Measurements from ENCODE around the gene GLCE.
"Not testable (repeated sequence)": the region's sequence is repeated elsewhere in the genome, so short reads cannot be mapped to it uniquely, and the experiment has no call there.

GLCE gene

DNA sequence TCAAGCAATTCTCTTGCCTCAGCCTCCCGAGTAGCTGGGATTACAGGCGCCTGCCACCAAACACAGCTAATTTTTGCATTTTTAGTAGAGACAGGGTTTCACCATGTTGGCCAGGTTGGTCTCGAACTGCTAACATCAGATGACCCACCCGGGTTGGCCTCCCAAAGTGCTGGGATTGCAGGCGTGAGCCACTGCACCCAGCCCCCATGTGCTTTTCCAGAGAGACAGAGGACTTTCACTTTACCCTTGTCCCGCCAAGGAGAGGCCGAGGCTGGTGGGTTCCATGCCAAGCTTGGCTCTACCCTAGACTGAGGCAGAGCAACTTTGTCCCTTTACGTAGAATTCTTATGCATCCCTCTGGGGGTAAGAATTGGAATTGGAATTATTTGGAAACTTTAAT, 140.7 kb downstream of the GLCE start:
- DNase-seq: not testable (repeated sequence)

GRCh38 chr15:69302087-69302486, 141.7 kb downstream of the GLCE start:
- DNase-seq: not testable (repeated sequence)

- no peak for DNase-seq
Observed at GRCh38 chr15:69302929-69303328, 142.5 kb downstream of the GLCE start.

- peak in 1 of 3 donors; percentile 28 for DNase-seq
Observed at GRCh38 chr15:69303337-69304181, 143.1 kb downstream of the GLCE start.

GRCh38 chr15:69304182-69304545, 143.7 kb downstream of the GLCE start:
- DNase-seq: peak; percentile 74 to 84 (median 82)

DNA sequence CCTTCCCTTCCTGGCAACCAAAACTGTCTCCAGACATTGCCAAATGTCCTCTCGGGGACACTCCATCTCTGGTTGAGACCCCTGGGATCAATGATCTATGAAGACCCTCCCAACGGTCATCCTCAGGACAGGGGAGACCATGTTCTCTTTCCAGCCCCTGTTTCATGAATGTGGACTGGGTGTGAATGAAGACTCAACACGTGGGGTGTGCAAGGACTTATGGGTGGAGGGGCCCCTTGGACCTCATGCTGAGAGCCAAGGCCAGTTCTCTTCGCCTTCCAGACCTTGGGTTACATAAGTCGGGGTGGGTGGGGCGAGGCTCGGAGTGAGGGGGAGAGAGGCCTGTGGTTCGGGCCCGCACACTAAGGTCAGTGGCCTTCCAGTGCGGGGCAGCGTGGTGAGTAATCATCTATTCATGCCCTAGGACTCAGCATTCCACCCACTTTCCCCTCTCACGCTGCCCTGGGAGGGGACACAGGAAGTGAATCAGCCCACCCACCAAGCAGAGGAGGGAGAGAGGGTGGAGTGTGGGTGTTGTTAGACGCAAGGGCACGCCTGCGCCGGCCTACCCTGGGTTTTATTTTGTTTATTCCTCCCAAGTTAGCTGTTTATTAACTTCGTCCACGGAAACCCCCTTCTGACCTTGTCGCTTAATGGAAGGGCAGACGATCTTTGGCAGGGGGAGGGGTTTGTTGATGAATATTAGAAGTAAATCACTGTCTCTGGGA, 144.9 kb downstream of the GLCE start:
- DNase-seq: peak; percentile 90 to 91 (median 91)

DNA sequence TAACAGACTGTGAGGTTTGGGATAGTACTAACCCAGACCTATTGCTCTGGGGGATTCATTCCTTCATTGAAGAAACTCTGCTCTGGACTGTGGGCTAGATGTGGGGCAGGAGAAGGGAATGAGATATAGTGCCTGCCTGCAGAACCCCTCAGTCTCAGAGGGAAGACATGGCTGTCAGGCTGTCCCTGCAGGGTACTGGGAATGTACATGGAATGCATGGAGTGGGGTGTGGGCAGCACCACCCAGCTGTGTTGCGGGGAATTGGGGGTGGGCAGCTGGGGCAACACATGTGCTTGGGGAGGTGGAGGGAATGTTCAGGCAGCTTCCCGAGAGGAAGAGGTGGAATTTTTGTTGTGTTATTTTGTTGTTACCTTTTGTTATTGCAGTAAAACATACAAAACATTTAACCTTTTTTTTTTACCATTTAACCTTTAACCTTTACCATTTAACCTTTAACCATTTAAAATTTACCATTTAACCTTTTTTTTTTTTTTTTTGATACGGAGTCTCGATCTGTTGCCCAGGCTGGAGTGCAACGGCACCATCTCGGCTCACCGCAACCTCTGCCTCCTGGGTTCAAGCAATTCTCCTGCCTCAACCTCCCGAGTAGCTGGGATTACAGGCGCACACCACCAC, 145.6 kb downstream of the GLCE start:
- no peak for DNase-seq

- no peak for DNase-seq
Observed at GRCh38 chr15:69307939-69308338, 147.5 kb downstream of the GLCE start.

GRCh38 chr15:69308949-69309348, 148.5 kb downstream of the GLCE start:
- no peak for DNase-seq

- peak; percentile 44 to 58 (median 57) for DNase-seq
Observed at GRCh38 chr15:69311319-69311721, 150.9 kb downstream of the GLCE start.

- peak in 1 of 3 donors; percentile 23 for DNase-seq
Observed at GRCh38 chr15:69313432-69314000, 153.1 kb downstream of the GLCE start.

- DNase-seq: peak in 2 of 3 donors; percentile 40 to 53
Observed at GRCh38 chr15:69314131-69314530, 153.7 kb downstream of the GLCE start.

- DNase-seq: no peak
Observed at GRCh38 chr15:69314736-69315135, 154.3 kb downstream of the GLCE start.

DNA sequence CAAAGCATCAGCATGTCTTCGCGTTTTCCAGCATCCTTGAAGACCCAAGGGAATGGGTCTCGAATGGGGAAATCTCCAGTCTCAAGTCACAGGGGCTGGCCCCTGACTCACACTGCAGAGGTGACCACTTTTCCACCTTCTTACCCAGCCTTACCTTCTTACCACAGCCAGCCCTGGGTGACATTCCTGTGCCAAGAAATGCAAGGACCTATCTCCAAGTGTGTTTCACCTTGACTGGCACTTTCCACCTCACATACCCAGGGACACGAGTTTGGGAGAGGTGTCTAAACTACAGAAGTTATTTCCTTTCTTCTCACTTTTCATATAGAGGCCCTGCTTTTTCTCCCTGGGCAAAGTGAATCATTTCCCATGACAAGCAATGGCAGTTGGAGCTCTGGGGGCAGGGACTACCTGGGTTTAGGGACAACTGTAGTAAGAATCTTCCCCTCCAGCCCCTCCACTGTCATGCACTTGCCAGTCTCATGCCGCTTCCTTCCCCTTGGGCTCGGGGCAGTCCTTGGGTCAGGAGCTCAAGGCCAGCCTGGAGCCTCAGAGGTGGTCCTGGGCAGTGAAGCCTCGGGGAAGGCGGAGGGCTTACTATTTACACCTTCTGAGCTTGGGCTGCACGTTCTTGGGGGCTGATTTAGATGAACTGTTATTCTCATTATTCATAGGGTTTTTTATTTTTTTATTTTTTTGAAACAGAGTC, 155.1 kb downstream of the GLCE start:
- no peak for DNase-seq

DNA sequence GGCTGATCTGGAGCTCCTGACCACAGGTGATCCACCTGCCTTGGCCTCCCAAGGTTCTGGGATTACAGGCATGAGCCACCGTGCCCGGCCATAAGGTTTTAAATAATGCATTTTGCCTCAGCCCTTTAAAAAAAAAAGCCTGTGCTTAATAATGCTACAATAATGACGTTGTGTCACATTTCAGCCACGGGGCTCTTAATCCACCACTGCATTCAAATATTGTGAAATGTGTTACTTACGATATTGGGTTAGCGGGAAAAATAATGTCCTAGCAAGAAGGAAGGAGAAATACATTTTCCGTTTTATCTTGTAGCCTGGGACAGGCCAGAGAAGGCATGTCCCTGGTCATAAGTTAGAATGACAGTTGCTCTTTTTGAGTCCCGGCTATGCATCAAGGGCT, 155.9 kb downstream of the GLCE start:
- peak; percentile 33 to 49 (median 36) for DNase-seq

DNA sequence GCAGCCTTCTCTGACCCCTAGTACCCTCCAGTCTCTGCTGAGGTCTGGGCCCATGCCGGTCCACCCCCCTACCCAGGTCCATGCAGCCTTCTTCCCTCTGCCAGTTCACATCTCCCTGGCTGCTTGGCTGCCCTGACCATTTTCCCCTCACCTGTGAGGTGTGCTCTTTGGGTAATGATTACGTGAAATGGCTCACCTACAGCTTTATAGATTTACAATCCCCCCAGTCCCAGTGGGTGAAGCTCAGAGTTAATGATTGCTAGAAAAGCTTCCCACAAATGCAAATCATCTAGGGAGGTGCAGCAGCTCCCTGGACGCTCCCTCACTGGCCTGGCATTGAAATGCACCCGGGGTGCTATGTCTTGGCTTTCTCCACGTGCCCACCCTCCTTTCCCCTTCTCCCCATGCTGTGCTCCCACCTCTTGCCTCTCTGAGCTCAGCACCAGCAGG, 157.0 kb downstream of the GLCE start:
- DNase-seq: no peak

DNA sequence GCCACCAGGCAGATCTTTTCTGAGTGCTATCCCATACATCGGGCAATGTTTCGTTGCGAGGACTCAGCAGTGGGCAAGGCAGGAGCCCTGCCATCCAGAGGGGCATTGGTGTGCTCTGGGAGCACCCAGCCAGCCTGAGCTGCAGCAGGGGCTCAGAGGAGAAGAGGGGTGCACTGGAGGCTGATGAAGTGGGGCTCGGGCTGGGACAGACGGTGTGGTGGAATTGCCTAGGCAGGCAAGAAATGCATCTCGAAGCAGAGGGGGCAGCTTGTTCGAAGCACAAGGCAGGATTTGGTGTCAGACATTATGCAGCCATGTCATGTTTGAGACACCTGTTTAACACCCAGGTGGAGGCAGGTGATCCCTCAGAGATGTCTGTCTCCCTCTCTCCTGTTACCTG, 157.6 kb downstream of the GLCE start:
- no peak for DNase-seq

GRCh38 chr15:69319384-69320375, 159.2 kb downstream of the GLCE start:
- DNase-seq: no peak

DNA sequence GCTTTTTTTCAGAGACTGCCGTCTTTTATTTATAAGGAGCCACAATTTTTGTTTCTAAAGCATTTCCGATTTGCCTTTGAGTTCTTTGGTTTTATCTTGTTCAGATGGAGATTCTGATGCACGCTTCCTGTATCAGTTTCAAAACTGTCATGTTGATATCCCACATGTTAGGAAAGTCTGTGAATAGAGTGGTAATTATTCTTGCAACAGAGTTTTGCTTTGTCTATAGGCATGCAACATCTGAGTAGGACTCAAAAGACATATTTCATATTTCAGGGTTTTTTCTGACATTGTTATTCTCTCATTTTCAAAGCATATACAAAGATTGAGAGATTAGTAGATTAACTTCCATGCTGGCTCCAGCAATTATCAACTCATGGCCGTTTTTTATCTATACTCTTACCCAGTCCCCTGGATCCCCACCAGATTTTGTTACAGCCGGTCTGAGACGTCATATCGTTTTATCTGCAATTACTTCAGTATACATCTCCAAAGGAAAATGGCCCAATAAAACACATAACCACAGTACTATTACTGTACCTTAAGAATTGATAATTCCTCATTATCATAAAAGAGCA, 160.6 kb downstream of the GLCE start:
- peak; percentile 31 to 62 (median 61) for DNase-seq
